Loucy (cell line): ENCODE data around the gene UBE2Q2.

Experiments used
- CTCF ChIP-seq: fragments of 200-600 bp; sonication (generic); conservative IDR thresholded peaks from 2 replicates; pipeline ENCODE4 v1.5.1; 2014; ENCODE audit warnings: mild to moderate bottlenecking, antibody characterized with exemption, low read length
- EZH2phosphoT487 ChIP-seq: fragments of 200-600 bp; IDR thresholded peaks from 2 replicates; pipeline ENCODE4 v1.6.1; 2018; ENCODE audit warnings: antibody characterized with exemption, mild to moderate bottlenecking, moderate library complexity, borderline replicate concordance

- no peak for TF ChIP-seq CTCF
- TF ChIP-seq EZH2phosphoT487 = no peak
These were observed 40.8 kb downstream of the UBE2Q2 start for GRCh38 chr15:75884041-75884440.
